Mesendoderm (in vitro differentiated cells): ENCODE results near the gene RNF225. TPM values are rescaled to one million over a fixed set of nuclear protein-coding genes. Genes with fewer than 3 reads are reported as not detected.
"Not testable (repeated sequence)": the region's sequence is repeated elsewhere in the genome, so short reads cannot be mapped to it uniquely, and the experiment has no call there.

Source experiments
- DNase-seq: peaks from one replicate; pipeline ENCODE4 v3.0.0; 2013
- H2AK5ac ChIP-seq: 2 replicates; pipeline ENCODE4 v1.6.1; 2013; ENCODE audit warnings: low read length, inconsistent platforms
- H2BK120ac ChIP-seq: 2 replicates; pipeline ENCODE4 v1.6.1; 2013; ENCODE audit warnings: low read depth, mild to moderate bottlenecking, low read length, moderate library complexity, mixed read lengths
- H2BK15ac ChIP-seq: replicated peaks from 2 replicates; pipeline ENCODE4 v1.6.1; 2013; ENCODE audit warnings: low read depth, mild to moderate bottlenecking, moderate library complexity
- H2BK5ac ChIP-seq: 2 replicates; pipeline ENCODE4 v1.6.1; 2013; ENCODE audit warnings: low read length, inconsistent platforms
- H3K18ac ChIP-seq: 2 replicates; pipeline ENCODE4 v1.6.1; 2013; ENCODE audit warnings: mild to moderate bottlenecking, low read length, mixed read lengths
- H3K23ac ChIP-seq: one replicate; pipeline ENCODE4 v1.6.1; 2013; ENCODE audit warnings: low read length
- H3K27ac ChIP-seq: 2 replicates; pipeline ENCODE4 v1.5.1; 2013; ENCODE audit warnings: low read depth, mild to moderate bottlenecking, inconsistent platforms, low read length, moderate library complexity
- H3K27me3 ChIP-seq: 2 replicates; pipeline ENCODE4 v1.6.1; 2013; ENCODE audit warnings: low read length, control low read depth, mild to moderate bottlenecking, inconsistent platforms; ENCODE audit not compliant: insufficient read depth, poor library complexity
- H3K36me3 ChIP-seq: 2 replicates; pipeline ENCODE4 v1.6.1; 2013; ENCODE audit warnings: low read length, inconsistent platforms; ENCODE audit not compliant: control insufficient read depth, insufficient read depth
- H3K4ac ChIP-seq: one replicate; pipeline ENCODE4 v1.6.1; 2013; ENCODE audit warnings: low read depth, mild to moderate bottlenecking, low read length, moderate library complexity
- H3K4me1 ChIP-seq: 2 replicates; pipeline ENCODE4 v1.6.1; 2013; ENCODE audit warnings: low read depth, low read length, inconsistent platforms; ENCODE audit not compliant: control insufficient read depth
- H3K4me2 ChIP-seq: 2 replicates; pipeline ENCODE4 v1.6.1; 2013; ENCODE audit warnings: low read length
- H3K4me3 ChIP-seq: 2 replicates; pipeline ENCODE4 v1.5.1; 2013; ENCODE audit warnings: mild to moderate bottlenecking, low read length
- H3K56ac ChIP-seq: one replicate; pipeline ENCODE4 v1.6.1; 2013; ENCODE audit warnings: low read length
- H3K79me1 ChIP-seq: 2 replicates; pipeline ENCODE4 v1.6.1; 2013; ENCODE audit warnings: low read length, inconsistent platforms
- H3K79me2 ChIP-seq: 2 replicates; pipeline ENCODE4 v1.6.1; 2013; ENCODE audit warnings: mild to moderate bottlenecking, low read length; ENCODE audit not compliant: control insufficient read depth, insufficient read depth
- H3K9ac ChIP-seq: 2 replicates; pipeline ENCODE4 v1.6.1; 2013; ENCODE audit warnings: low read length, inconsistent platforms
- H4K5ac ChIP-seq: one replicate; pipeline ENCODE4 v1.6.1; 2013; ENCODE audit warnings: low read length
- H4K8ac ChIP-seq: one replicate; pipeline ENCODE4 v1.6.1; 2013; ENCODE audit warnings: low read depth, mild to moderate bottlenecking, control low read depth, low read length, moderate library complexity
- whole genome bisulfite sequencing: extraction: QIAGEN DNeasy Blood & Tissue Kit; methylation state at CpG from one replicate; pipeline ENCODE4 v1.1.7; 2013; ENCODE audit warnings: low lambda C conversion rate, missing lambda C conversion rate; ENCODE audit not compliant: insufficient coverage; ENCODE audit errors: extremely low coverage; 5-methylcytosine and 5-hydroxymethylcytosine counted together
- small RNA-seq: library from polyadenylated mRNA; stranded (forward); fragments of <200 nt; extraction: miRNeasy Mini kit (QIAGEN cat#:217004); gene quantifications from one replicate; pipeline ENCODE3, GENCODE V24; 2013; ENCODE audit not compliant: insufficient read depth

The RNF225 gene

DNA sequence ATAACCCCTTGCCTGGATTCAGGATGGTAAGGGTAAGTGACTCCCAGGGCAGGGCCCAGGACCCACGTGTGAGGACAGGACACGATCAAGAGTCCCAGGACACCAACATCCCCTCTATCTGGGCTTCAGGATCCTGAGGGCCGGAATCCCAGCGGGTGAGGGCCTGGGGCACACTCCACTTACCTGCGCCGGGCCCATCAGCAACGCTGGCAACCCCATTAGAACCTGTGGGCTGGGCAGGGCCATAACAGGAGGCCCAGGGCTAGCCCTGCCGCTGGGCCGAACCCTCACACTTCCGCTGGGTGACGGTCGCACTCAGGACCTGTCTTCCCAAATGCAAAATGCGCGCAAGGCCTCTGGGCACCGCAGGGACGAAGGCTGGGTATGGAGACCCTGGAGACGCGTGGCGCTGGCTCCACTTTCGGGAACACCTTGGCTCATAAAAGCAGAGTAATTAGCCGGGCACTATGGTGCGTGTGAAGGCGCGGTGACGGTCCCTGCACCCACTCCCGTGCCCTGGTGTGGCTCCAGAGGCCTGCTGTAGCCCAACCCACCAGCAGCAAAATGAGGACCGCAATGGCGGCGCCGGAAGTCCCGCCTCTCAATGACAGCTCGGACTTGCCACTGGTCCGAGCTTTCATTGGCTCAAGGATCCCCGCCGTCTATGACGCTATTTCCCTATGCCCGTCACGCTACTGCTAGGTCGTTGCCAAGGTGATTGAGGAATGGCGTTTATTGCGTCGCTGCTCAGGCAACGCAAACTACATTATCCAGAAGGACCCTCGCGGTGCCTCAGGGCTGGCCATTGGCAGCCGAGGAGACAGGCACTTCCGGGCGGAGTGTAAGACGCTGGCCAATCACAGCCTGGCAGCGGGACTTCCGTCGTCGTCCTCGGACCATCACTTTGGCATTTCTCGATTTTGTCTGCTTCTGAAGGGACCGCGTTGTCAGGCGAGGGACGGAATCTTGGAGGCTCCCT, 44.4 kb downstream of the RNF225 start, which contains the start of gene ZNF132:
TSS of gene ZNF132 (minus strand) at position 578 of the 979 bp plus-strand sequence. CDS start at position 246, 332 bp downstream.
- DNase-seq = peak; percentile 100
- Histone ChIP-seq H3K4me1 (no peaks in the 10 kb centered on the region), H2AK5ac (no peak within 1 kb of the TSS), H3K27me3 (no peaks in the 10 kb centered on the region), H3K18ac (no peak within 1 kb of the TSS), H3K56ac (peak within 1 kb of the TSS; percentile 90), H3K79me2 (no peaks in the 10 kb centered on the region), H3K4me3 (peak within 1 kb of the TSS; percentile 71), H3K9ac (peak within 1 kb of the TSS; percentile 74), H2BK15ac (no peak within 1 kb of the TSS), H3K27ac (no peak within 1 kb of the TSS), H3K79me1 (no peaks in the 10 kb centered on the region), H4K5ac (no peak within 1 kb of the TSS), H3K4me2 (peak within 1 kb of the TSS; percentile 75), H3K4ac (no peak within 1 kb of the TSS), H3K23ac (no peak within 1 kb of the TSS), H4K8ac (peak within 1 kb of the TSS; percentile 41), H2BK120ac (no peak within 1 kb of the TSS), H3K36me3 (peaks cover under 1% of the 10 kb centered on the region), H2BK5ac (no peak within 1 kb of the TSS)
- no CpG with 5 or more reads among the region's 59 CpGs for WGBS

DNA sequence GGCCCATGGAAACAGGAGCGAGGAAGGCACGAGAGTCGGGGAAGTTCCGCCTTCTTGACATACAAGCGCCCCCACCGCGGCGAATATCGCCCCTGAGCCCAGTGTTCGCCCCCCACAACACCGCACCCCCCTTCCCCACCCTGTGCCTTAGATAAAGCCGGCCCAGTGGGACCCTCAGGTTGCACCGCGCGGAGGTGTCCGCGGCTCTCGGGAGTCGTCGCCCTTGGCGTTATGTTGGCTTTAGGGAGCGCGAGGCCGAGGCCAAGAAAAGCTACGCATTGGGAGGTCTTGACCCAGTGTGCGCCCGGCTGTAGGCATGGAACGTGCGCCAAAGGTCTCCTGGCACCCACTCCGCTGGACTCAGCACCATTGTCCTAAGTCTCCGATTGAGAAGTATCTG, 45.1 kb downstream of the RNF225 start:
- no peak overlapping the region for H2BK15ac ChIP-seq
- H3K4me2 ChIP-seq = peak overlapping the region; percentile 50
- H4K8ac ChIP-seq = no peak overlapping the region
- H3K4ac ChIP-seq = no peak overlapping the region
- H3K79me1 ChIP-seq = no peaks in the 10 kb centered on the region
- no peaks in the 10 kb centered on the region for H3K36me3 ChIP-seq
- H2AK5ac ChIP-seq = no peak overlapping the region
- H2BK5ac ChIP-seq = no peak overlapping the region
- no peak for DNase-seq
- no peak overlapping the region for H3K27ac ChIP-seq
- no peak overlapping the region for H3K56ac ChIP-seq
- no peaks in the 10 kb centered on the region for H3K27me3 ChIP-seq
- H4K5ac ChIP-seq = no peak overlapping the region
- peak overlapping the region; percentile 16 for H3K4me3 ChIP-seq
- no CpG with 5 or more reads among the region's 31 CpGs for WGBS
- no peak overlapping the region for H2BK120ac ChIP-seq
- no peaks in the 10 kb centered on the region for H3K79me2 ChIP-seq
- H3K4me1 ChIP-seq = no peaks in the 10 kb centered on the region
- H3K18ac ChIP-seq = no peak overlapping the region
- no peak overlapping the region for H3K23ac ChIP-seq
- H3K9ac ChIP-seq = no peak overlapping the region

DNA sequence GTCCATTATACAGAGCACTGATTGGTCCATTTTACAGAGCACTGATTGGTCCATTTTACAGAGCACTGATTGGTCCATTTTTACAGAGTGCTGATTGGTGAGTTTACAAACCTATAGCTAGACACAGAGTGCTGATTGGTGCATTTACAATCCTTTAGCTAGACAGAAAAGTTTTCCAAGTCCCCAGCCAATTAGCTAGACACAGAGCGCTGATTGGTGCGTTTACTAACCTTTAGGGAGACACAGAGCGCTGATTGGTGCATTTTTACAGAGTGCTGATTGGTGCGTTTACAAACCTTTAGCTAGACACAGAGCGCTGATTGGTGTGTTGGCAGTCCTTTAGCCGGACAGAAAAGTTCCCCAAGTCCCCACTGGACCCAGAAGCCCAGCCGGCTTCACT, 47.5 kb downstream of the RNF225 start:
- no CpG with 5 or more reads among the region's 7 CpGs for WGBS
- H3K4me1 ChIP-seq = not testable (repeated sequence)

More for the DNA sequence above, 47.5 kb downstream of the RNF225 start:
- not testable (repeated sequence) for DNase-seq, H2BK120ac ChIP-seq, H3K9ac ChIP-seq, H4K8ac ChIP-seq, H2AK5ac ChIP-seq, H3K27ac ChIP-seq, H3K4me2 ChIP-seq, H3K79me1 ChIP-seq, H3K18ac ChIP-seq, H3K4me3 ChIP-seq, H3K79me2 ChIP-seq, H3K36me3 ChIP-seq, H3K23ac ChIP-seq, H2BK5ac ChIP-seq, H4K5ac ChIP-seq, H3K4ac ChIP-seq, H2BK15ac ChIP-seq, H3K27me3 ChIP-seq, H3K56ac ChIP-seq

Small RNAs within 50 kb of the gene (small RNA-seq; reads per million reads assigned to genes)
- not detected for gene MIR4754
- not detected for gene RNA5SP473
